H1 (cell line): ENCODE measurements around the gene CTNNA3. TPM values are rescaled to one million over a fixed set of nuclear protein-coding genes. Genes with fewer than 3 reads are reported as not detected.

ENCODE experiments used
- CTCF ChIA-PET: fragments of 300-600 bp; sonication (Branson Sonifier 250); formaldehyde crosslinking; loops from one replicate; lab custom pipeline; 2021; ENCODE audit not compliant: partially characterized antibody; lab: Charles Lee
- POLR2A ChIA-PET: fragments of 300-600 bp; sonication (Branson Sonifier 250); formaldehyde crosslinking; loops from one replicate; lab custom pipeline; 2021; ENCODE audit warnings: inconsistent platforms; ENCODE audit not compliant: partially characterized antibody; lab: Charles Lee
- DNase-seq, 2 experiments: peaks; one replicate each; pipeline versions ENCODE4 v3.0.0 to v3.0.0-alpha.2; 2010 to 2022; ENCODE audit warnings: low spot score in 2 of 2, low read depth in 1 of 2, mixed read lengths in 1 of 2
- FAIRE-seq: peaks from 2 replicates; lab custom pipeline; 2011; peaks lifted over from hg19 to GRCh38; lab: Jason Lieb, UNC
- H2AFZ ChIP-seq: 2 replicates; pipeline ENCODE4 v1.8.1; 2012; ENCODE audit warnings: low read length, inconsistent platforms
- H2AK5ac ChIP-seq: 2 replicates; pipeline ENCODE4 v1.6.1; 2013; ENCODE audit warnings: low read depth, low read length
- H2BK120ac ChIP-seq: replicated peaks from 2 replicates; pipeline ENCODE3; 2013; ENCODE audit warnings: low read depth, low read length, inconsistent platforms
- H2BK12ac ChIP-seq: 2 replicates; pipeline ENCODE4 v1.6.1; 2013; ENCODE audit warnings: low read depth, low read length
- H2BK15ac ChIP-seq: 2 replicates; pipeline ENCODE4 v1.6.1; 2013; ENCODE audit warnings: low read length
- H2BK20ac ChIP-seq: 2 replicates; pipeline ENCODE4 v1.6.1; 2013; ENCODE audit warnings: low read length
- H2BK5ac ChIP-seq: 2 replicates; pipeline ENCODE4 v1.6.1; 2013; ENCODE audit warnings: low read depth, low read length
- H3K14ac ChIP-seq: 2 replicates; pipeline ENCODE4 v1.6.1; 2013; ENCODE audit warnings: inconsistent platforms; ENCODE audit not compliant: insufficient read length
- H3K18ac ChIP-seq: 2 replicates; pipeline ENCODE4 v1.6.1; 2013; ENCODE audit warnings: low read length; ENCODE audit errors: extremely low read depth
- H3K23ac ChIP-seq: 2 replicates; pipeline ENCODE4 v1.6.1; 2013; ENCODE audit warnings: inconsistent platforms; ENCODE audit not compliant: insufficient read length
- H3K23me2 ChIP-seq: 2 replicates; pipeline ENCODE4 v1.6.1; 2013; ENCODE audit warnings: low read depth, low read length
- H3K27ac ChIP-seq: 2 replicates; pipeline ENCODE4 v1.6.1; 2011; ENCODE audit warnings: low read depth, low read length, inconsistent platforms
- H3K27me3 ChIP-seq, 4 experiments: replicated peaks in 1 of 4; 1 replicate in 1 of 4; 2 replicates in 3 of 4; pipeline versions ENCODE4 v1.6.1 to v1.8.1; 2011 to 2013; ENCODE audit warnings: low read length in 3 of 4, mild to moderate bottlenecking in 3 of 4, inconsistent platforms in 2 of 4, mixed read lengths in 2 of 4, moderate library complexity in 1 of 4; ENCODE audit not compliant: control insufficient read depth in 3 of 4, insufficient read depth in 3 of 4; ENCODE audit errors: extremely low read depth in 1 of 4
- H3K36me3 ChIP-seq, 4 experiments: 2 replicates each; pipeline versions ENCODE4 v1.6.1 to v1.8.1; 2011 to 2013; ENCODE audit warnings: mild to moderate bottlenecking in 4 of 4, low read length in 3 of 4, moderate library complexity in 2 of 4, control low read depth in 1 of 4, inconsistent platforms in 1 of 4; ENCODE audit not compliant: insufficient read depth in 4 of 4, control insufficient read depth in 2 of 4
- H3K4ac ChIP-seq: replicated peaks from 2 replicates; pipeline ENCODE3; 2013; ENCODE audit warnings: low read length, low read depth, mixed read lengths, inconsistent platforms; ENCODE audit not compliant: insufficient read length
- H3K4me1 ChIP-seq, 4 experiments: replicated peaks in 1 of 4; 1 replicate in 1 of 4; 2 replicates in 3 of 4; pipeline versions ENCODE4 v1.6.1 to v1.8.1; 2011 to 2013; ENCODE audit warnings: low read length in 3 of 4, inconsistent platforms in 2 of 4, mixed read lengths in 1 of 4; ENCODE audit not compliant: insufficient read depth in 4 of 4, control insufficient read depth in 3 of 4
- H3K4me2 ChIP-seq, 2 experiments: 2 replicates each; pipeline versions ENCODE4 v1.6.1 to v1.8.1; 2011 to 2013; ENCODE audit warnings: low read depth in 2 of 2, low read length in 2 of 2, control low read depth in 1 of 2, inconsistent platforms in 1 of 2, mild to moderate bottlenecking in 1 of 2; ENCODE audit not compliant: insufficient read depth in 1 of 2
- H3K4me3 ChIP-seq, 4 experiments: fragments of 200-600, 300-600 bp in 1 of 4; sonication (generic), shearing (Covaris generic), sonication (Bioruptor Twin) in 1 of 4; 2 replicates each; pipeline versions ENCODE4 v1.5.1 to v1.8.1; 2011 to 2016; ENCODE audit warnings: low read length in 4 of 4, low read depth in 3 of 4, control low read depth in 2 of 4, inconsistent platforms in 2 of 4, mild to moderate bottlenecking in 2 of 4, mixed read lengths in 1 of 4, moderate library complexity in 1 of 4; ENCODE audit not compliant: insufficient read depth in 2 of 4; ENCODE audit errors: extremely low read depth in 1 of 4
- H3K56ac ChIP-seq: replicated peaks from 2 replicates; pipeline ENCODE3; 2013; ENCODE audit warnings: low read depth, mild to moderate bottlenecking, mixed read lengths, low read length, inconsistent platforms; ENCODE audit not compliant: insufficient read length
- H3K79me1 ChIP-seq: 2 replicates; pipeline ENCODE4 v1.6.1; 2013; ENCODE audit warnings: low read depth, low read length, control low read depth
- H3K79me2 ChIP-seq, 2 experiments: 2 replicates each; pipeline versions ENCODE4 v1.6.1 to v1.8.1; 2012 to 2013; ENCODE audit warnings: low read length in 2 of 2, mild to moderate bottlenecking in 2 of 2, inconsistent platforms in 1 of 2; ENCODE audit not compliant: insufficient read depth in 2 of 2, control insufficient read depth in 1 of 2
- H3K9ac ChIP-seq, 4 experiments: replicated peaks in 1 of 4; 1 replicate in 1 of 4; 2 replicates in 3 of 4; pipeline versions ENCODE4 v1.6.1 to v1.8.1; 2011 to 2013; ENCODE audit warnings: low read depth in 3 of 4, low read length in 3 of 4, control low read depth in 2 of 4, mild to moderate bottlenecking in 2 of 4, moderate library complexity in 2 of 4, inconsistent platforms in 1 of 4; ENCODE audit errors: extremely low read depth in 1 of 4
- H3K9me3 ChIP-seq, 2 experiments: 2 replicates each; pipeline versions ENCODE4 v1.6.1 to v1.8.1; 2012 to 2013; ENCODE audit warnings: mild to moderate bottlenecking in 2 of 2, moderate library complexity in 2 of 2, control low read depth in 1 of 2, inconsistent platforms in 1 of 2, low read depth in 1 of 2, low read length in 1 of 2, mixed read lengths in 1 of 2; ENCODE audit not compliant: insufficient read depth in 2 of 2
- H4K20me1 ChIP-seq, 2 experiments: replicated peaks in 1 of 2; 2 replicates each; pipeline versions ENCODE3 to v1.8.1; 2011 to 2013; ENCODE audit warnings: inconsistent platforms in 2 of 2, low read length in 2 of 2, mild to moderate bottlenecking in 1 of 2; ENCODE audit not compliant: insufficient read depth in 2 of 2, control insufficient read depth in 1 of 2
- H4K5ac ChIP-seq: 2 replicates; pipeline ENCODE4 v1.6.1; 2013; ENCODE audit warnings: low read length, low read depth, mixed read lengths, inconsistent platforms; ENCODE audit not compliant: insufficient read length
- H4K8ac ChIP-seq: 2 replicates; pipeline ENCODE4 v1.8.0; 2013; ENCODE audit warnings: mild to moderate bottlenecking, moderate library complexity, low read length, inconsistent platforms; ENCODE audit not compliant: insufficient read depth; ENCODE audit errors: extremely low read depth
- H4K91ac ChIP-seq: replicated peaks from 2 replicates; pipeline ENCODE3; 2013; ENCODE audit warnings: low read length, mixed read lengths, inconsistent platforms; ENCODE audit not compliant: insufficient read length
- CHD2 ChIP-seq: IDR thresholded peaks from 2 replicates; pipeline ENCODE4 v1.6.1; 2012; ENCODE audit warnings: low read length, improper control_type of control experiment
- CTBP2 ChIP-seq: IDR thresholded peaks from 2 replicates; pipeline ENCODE4 v1.7.0; 2011; ENCODE audit warnings: borderline replicate concordance, mild to moderate bottlenecking, moderate library complexity, mixed read lengths, low read length; ENCODE audit not compliant: insufficient read depth, insufficient read length
- EP300 ChIP-seq, 2 experiments: IDR thresholded peaks; 1 replicate in 1 of 2; 2 replicates in 1 of 2; pipeline ENCODE4 v1.6.1; 2011 to 2012; ENCODE audit warnings: low read depth in 2 of 2, low read length in 2 of 2, mild to moderate bottlenecking in 2 of 2, borderline replicate concordance in 1 of 2, inconsistent platforms in 1 of 2, moderate library complexity in 1 of 2
- RFX5 ChIP-seq: IDR thresholded peaks from 2 replicates; pipeline ENCODE4 v1.6.1; 2011; ENCODE audit warnings: low read depth, low read length, improper control_type of control experiment, borderline replicate concordance
- SP1 ChIP-seq: IDR thresholded peaks from 2 replicates; pipeline ENCODE4 v1.6.1; 2011; ENCODE audit warnings: low read depth, low read length
- SUZ12 ChIP-seq: fragments of 200-600 bp; sonication (generic); IDR thresholded peaks from 2 replicates; pipeline ENCODE4 v1.6.1; 2012; ENCODE audit warnings: mild to moderate bottlenecking, inconsistent platforms, low read length, moderate library complexity, mixed read lengths
- TAF7 ChIP-seq: optimal IDR thresholded peaks from 2 replicates; pipeline ENCODE3; 2011; ENCODE audit warnings: low read depth, mild to moderate bottlenecking, inconsistent platforms, low read length, moderate library complexity, borderline replicate concordance
- TCF12 ChIP-seq: IDR thresholded peaks from 2 replicates; pipeline ENCODE4 v1.6.1; 2011; ENCODE audit warnings: low read depth, mild to moderate bottlenecking, low read length
- WGBS, 2 experiments: shearing (Covaris generic) in 1 of 2; methylation state at CpG; one replicate each; pipeline versions ENCODE4 v1.1.6 to v1.1.7; 2013 to 2015; ENCODE audit warnings: low lambda C conversion rate in 2 of 2, mixed read lengths in 2 of 2, inconsistent platforms in 1 of 2, low coverage in 1 of 2, missing lambda C conversion rate in 1 of 2; ENCODE audit not compliant: insufficient replicate concordance in 2 of 2, insufficient coverage in 1 of 2, insufficient read length in 1 of 2; ENCODE audit errors: extremely low coverage in 1 of 2, missing lambda C conversion rate in 1 of 2; 5-methylcytosine and 5-hydroxymethylcytosine counted together
- polyA plus RNA-seq, 7 experiments: library from polyadenylated mRNA; depleted of rRNA in 3 of 7; stranded (reverse) in 5 of 7; unstranded in 2 of 7; fragments of >200 nt in 5 of 7; fragments of 200-250 nt in 2 of 7; gene quantifications; 1 replicate in 5 of 7; 2 replicates in 1 of 7; 4 replicates in 1 of 7; pipeline versions ENCODE4 v1.2.1 to v1.2.3, GENCODE V29; 2011 to 2013; ENCODE audit warnings: missing spikeins in 2 of 7, mixed read lengths in 2 of 7
- total RNA-seq: library from RNA; stranded (reverse); fragmentation: NEBNext Ultra II Directional; extraction: Animal tissue kit (Norgen Biotek cat#: 25700); gene quantifications from 2 replicates; pipeline ENCODE4 v1.2.1, GENCODE V29; 2021
- TF ChIP-seq, protein P1 (sequence below), 3 experiments: IDR thresholded peaks; 1 replicate in 2 of 3; 2 replicates in 1 of 3; pipeline versions ENCODE4 v1.5.1 to v1.6.1; 2011; ENCODE audit warnings: low read length in 3 of 3, mild to moderate bottlenecking in 3 of 3, inconsistent platforms in 2 of 3, low read depth in 1 of 3, moderate library complexity in 1 of 3; ENCODE audit not compliant: insufficient read depth in 1 of 3; ENCODE audit errors: control extremely low read depth in 1 of 3
- TF ChIP-seq, protein P2 (sequence below): IDR thresholded peaks from 2 replicates; pipeline ENCODE4 v1.6.1; 2012; ENCODE audit warnings: inconsistent platforms

CTNNA3 gene
- total and polyA plus RNA-seq, 2 of the 8 experiments (the other 6 are each of a cell fraction or from before 2014, with no cell fraction given) = 1.3 to 1.5 TPM

DNA sequence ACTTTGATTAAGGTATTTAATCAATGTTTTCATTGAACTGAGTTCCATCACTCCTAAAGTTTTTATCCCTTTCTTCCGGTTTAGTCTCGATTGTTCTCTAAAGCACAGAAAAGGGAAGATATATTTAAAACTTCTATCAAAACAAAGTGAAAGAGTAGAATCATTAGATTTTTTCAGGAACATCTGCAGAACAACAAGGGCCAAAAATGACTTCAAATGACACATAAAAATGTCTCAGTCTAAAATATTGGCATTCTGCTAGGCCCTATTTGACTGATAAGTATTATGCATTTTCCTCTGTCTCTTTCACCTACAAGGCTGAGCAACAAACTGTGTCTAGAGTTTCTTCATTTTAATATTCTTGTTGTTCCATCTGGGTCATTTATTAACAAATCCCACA lies 1669.7 kb downstream of the CTNNA3 start:
- no peaks in the 10 kb centered on the region for H3K79me1 ChIP-seq
- H3K14ac ChIP-seq = no peak overlapping the region
- no peak overlapping the region for H2BK5ac ChIP-seq
- H4K91ac ChIP-seq = no peak overlapping the region
- ChIA-PET CTCF (no interaction called here), POLR2A (no interaction called here)
- FAIRE-seq (no peak), DNase-seq (no peak)
- no peak overlapping the region for H3K18ac ChIP-seq
- no peak overlapping the region for H2BK12ac ChIP-seq
- no peak overlapping the region for H2BK20ac ChIP-seq
- no peaks in the 10 kb centered on the region for H3K9me3 ChIP-seq
- no peaks in the 10 kb centered on the region; the same call in 1 of the 2 replicates for H3K23me2 ChIP-seq
- 93% methylated on average over 2 of the region's 2 CpGs; no CpG with 5 or more reads in 1 of the 2 experiments for WGBS, 2 experiments
- H3K4me1 ChIP-seq = no peaks in the 10 kb centered on the region
- H4K20me1 ChIP-seq = no peaks in the 10 kb centered on the region
- no peak overlapping the region for H3K9ac ChIP-seq
- H3K27ac ChIP-seq = no peak overlapping the region
- no peak overlapping the region for H2AFZ ChIP-seq
- H3K56ac ChIP-seq = no peak overlapping the region
- H4K5ac ChIP-seq = no peak overlapping the region
- no peak overlapping the region for H2AK5ac ChIP-seq
- TF ChIP-seq TCF12 = no peak
- TF ChIP-seq, protein P1, sequence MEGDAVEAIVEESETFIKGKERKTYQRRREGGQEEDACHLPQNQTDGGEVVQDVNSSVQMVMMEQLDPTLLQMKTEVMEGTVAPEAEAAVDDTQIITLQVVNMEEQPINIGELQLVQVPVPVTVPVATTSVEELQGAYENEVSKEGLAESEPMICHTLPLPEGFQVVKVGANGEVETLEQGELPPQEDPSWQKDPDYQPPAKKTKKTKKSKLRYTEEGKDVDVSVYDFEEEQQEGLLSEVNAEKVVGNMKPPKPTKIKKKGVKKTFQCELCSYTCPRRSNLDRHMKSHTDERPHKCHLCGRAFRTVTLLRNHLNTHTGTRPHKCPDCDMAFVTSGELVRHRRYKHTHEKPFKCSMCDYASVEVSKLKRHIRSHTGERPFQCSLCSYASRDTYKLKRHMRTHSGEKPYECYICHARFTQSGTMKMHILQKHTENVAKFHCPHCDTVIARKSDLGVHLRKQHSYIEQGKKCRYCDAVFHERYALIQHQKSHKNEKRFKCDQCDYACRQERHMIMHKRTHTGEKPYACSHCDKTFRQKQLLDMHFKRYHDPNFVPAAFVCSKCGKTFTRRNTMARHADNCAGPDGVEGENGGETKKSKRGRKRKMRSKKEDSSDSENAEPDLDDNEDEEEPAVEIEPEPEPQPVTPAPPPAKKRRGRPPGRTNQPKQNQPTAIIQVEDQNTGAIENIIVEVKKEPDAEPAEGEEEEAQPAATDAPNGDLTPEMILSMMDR (IDR thresholded peaks at IDR 0.05; ENCODE audit: control extremely low read depth in 1 of 3, insufficient read depth in 1 of 3, low read depth in 1 of 3, low read length in 3 of 3) = no peak
- no peak for TF ChIP-seq TAF7
- TF ChIP-seq, protein P2, sequence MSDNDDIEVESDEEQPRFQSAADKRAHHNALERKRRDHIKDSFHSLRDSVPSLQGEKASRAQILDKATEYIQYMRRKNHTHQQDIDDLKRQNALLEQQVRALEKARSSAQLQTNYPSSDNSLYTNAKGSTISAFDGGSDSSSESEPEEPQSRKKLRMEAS = no peak
- TF ChIP-seq RFX5 = no peak
- TF ChIP-seq SP1 = no peak
- TF ChIP-seq CTBP2 = no peak
- no peak for TF ChIP-seq SUZ12
- TF ChIP-seq CHD2 = no peak
- TF ChIP-seq EP300 (IDR thresholded peaks at IDR 0.05; ENCODE audit: borderline replicate concordance in 1 of 2, low read depth in 2 of 2, low read length in 2 of 2) = no peak
- TF ChIP-seq, all 59 proteins: peak for 0
- H3K4me3 ChIP-seq = no peak overlapping the region
- H2BK120ac ChIP-seq = no peak overlapping the region
- H3K4me2 ChIP-seq = no peak overlapping the region
- H3K4ac ChIP-seq = no peak overlapping the region
- no peak overlapping the region for H4K8ac ChIP-seq
- no peaks in the 10 kb centered on the region for H3K79me2 ChIP-seq
- no peak overlapping the region for H3K23ac ChIP-seq
- H2BK15ac ChIP-seq = no peak overlapping the region
- H3K27me3 ChIP-seq = no peaks in the 10 kb centered on the region
- no peaks in the 10 kb centered on the region for H3K36me3 ChIP-seq
